ENCODE measurements around the gene ARHGEF4. TPM values are rescaled to one million over a fixed set of nuclear protein-coding genes. Genes with fewer than 3 reads are reported as not detected.

ARHGEF4 gene
- total and polyA plus RNA-seq, 5 donors from 2014 or later: 0.22 to 1.7 (median 0.48) TPM; not detected in 1

DNA sequence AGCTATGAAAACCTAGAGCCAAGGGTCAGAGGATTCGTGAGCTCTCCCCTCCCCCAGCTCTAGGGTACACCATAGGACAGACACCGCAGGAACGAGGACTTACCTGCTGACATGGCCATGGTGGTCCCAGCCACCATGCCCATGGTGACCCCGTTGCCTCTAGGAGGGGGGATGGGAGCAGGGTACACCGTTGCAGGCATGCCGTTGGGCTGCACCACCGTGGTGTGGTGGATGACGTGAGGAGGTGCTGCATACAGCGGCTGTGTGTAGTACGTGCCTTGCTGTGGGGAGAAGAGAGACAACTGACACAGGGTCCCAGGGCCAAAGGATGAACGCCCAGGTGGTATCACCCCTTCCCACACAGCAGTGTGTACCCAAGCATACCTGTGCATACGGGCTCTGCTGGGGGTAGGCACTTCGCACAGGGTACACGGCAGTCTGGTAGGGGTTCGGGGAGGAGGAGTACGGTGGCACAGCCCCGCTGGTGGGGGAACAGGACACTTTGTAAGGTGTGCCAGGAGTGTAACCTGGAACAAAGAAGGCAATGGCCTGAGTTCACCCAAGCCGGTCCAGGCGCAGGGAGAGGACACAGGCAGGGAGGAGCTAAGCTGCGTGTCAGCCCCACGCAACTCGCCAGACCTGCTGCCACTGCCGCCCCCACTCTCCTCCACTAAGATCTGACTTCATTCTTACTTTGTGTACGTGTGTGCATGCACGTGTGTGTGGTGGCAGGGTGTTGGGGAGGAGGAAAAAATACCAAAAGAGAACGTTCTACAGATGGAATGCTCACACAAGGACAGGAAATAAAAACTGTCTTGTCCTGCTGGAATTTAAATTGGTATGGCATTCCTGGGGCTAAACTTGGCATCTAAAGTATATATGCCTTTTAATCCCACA, 218.7 kb downstream of the ARHGEF4 start:
- peaks cover 85% of the 10 kb centered on the region for H3K36me3 ChIP-seq (ENCODE audit: control insufficient read depth, insufficient read depth, low read length)
- no peaks in the 10 kb centered on the region for H3K27me3 ChIP-seq (ENCODE audit: control insufficient read depth, insufficient read depth, low read length)
- no peak overlapping the region for H3K27ac ChIP-seq (ENCODE audit: insufficient read depth, low read length, poor library complexity, severe bottlenecking)
- peaks cover 11 to 23% (median 16%) of the 10 kb centered on the region in 4 donors for H3K4me1 Mint-ChIP-seq
- DNase-seq (no peak), ATAC-seq (ENCODE audit: low read depth in 2 of 2) (no peak)
- H3K9me3 ChIP-seq (ENCODE audit: control insufficient read depth in 2 of 2, low read length in 2 of 2): no peaks in the 10 kb centered on the region
- H3K4me3 Mint-ChIP-seq: no peak overlapping the region
- H3K27ac Mint-ChIP-seq: peak overlapping the region in 2 of 3 donors; percentile 27 to 44
- no peaks in the 10 kb centered on the region for H3K9me3 Mint-ChIP-seq
- H3K4me3 ChIP-seq (ENCODE audit: low read depth, low read length): no peak overlapping the region
- no peaks in the 10 kb centered on the region for H3K4me1 ChIP-seq (ENCODE audit: control insufficient read depth, insufficient read depth, low read length, poor library complexity, severe bottlenecking)
- peaks cover 58% of the 10 kb centered on the region for H3K36me3 Mint-ChIP-seq
- H3K27me3 Mint-ChIP-seq: no peaks in the 10 kb centered on the region

DNA sequence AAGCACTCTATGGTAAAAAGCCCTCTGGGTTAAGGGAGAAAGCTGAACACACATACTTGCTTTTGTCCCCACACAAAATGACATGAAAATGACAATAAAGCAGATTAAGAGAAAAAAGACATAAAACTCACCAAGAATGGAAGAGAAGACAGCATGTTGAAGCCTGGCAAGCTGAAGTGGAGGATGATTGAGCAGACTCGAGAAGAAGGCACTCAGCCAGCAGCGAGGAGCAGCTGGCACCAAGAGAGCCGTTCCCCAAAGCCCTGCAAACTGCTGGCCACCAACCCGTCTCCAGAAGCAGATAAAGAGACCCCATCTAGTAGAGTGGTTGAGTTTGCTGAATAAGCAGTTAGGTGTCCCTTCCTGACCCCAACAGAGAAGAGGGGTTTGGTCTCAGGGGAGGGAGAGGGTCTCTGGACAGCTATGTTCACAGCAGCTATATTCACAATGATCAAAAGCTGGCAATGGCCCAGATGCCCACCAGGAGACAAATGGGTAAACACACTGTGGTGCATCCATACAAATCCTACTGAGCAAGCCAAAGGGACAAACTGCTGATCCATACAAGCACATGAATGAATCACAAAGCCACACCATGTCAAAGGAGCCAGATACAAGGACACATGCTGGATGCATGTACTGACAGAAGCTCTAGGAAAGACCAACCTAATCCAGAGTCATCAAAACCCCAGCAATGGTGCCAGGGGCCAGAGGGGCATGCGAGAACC, 219.7 kb downstream of the ARHGEF4 start:
- H3K27me3 ChIP-seq (ENCODE audit: control insufficient read depth, insufficient read depth, low read length): no peaks in the 10 kb centered on the region
- peaks cover 77% of the 10 kb centered on the region for H3K36me3 ChIP-seq (ENCODE audit: control insufficient read depth, insufficient read depth, low read length)
- no peaks in the 10 kb centered on the region for H3K9me3 ChIP-seq (ENCODE audit: control insufficient read depth in 2 of 2, low read length in 2 of 2)
- H3K27ac ChIP-seq (ENCODE audit: insufficient read depth, low read length, poor library complexity, severe bottlenecking): no peak overlapping the region
- no peaks in the 10 kb centered on the region for H3K9me3 Mint-ChIP-seq
- H3K27me3 Mint-ChIP-seq: no peaks in the 10 kb centered on the region
- no peak for DNase-seq
- no peak for ATAC-seq (ENCODE audit: low read depth in 2 of 2)
- H3K36me3 Mint-ChIP-seq: peaks cover 58% of the 10 kb centered on the region
- no peak overlapping the region for H3K4me3 ChIP-seq (ENCODE audit: low read depth, low read length)
- H3K4me3 Mint-ChIP-seq: no peak overlapping the region
- peaks cover 11 to 27% (median 17%) of the 10 kb centered on the region in 4 donors for H3K4me1 Mint-ChIP-seq
- no peaks in the 10 kb centered on the region for H3K4me1 ChIP-seq (ENCODE audit: control insufficient read depth, insufficient read depth, low read length, poor library complexity, severe bottlenecking)
- H3K27ac Mint-ChIP-seq: peak overlapping the region in 1 of 3 donors; percentile 27

- ATAC-seq (ENCODE audit: low read depth in 2 of 2): no peak
- H3K27me3 ChIP-seq (ENCODE audit: control insufficient read depth, insufficient read depth, low read length): no peaks in the 10 kb centered on the region
- no peaks in the 10 kb centered on the region for H3K9me3 ChIP-seq (ENCODE audit: control insufficient read depth in 2 of 2, low read length in 2 of 2)
- Mint-ChIP-seq H3K4me1 (peaks cover 11 to 29% (median 19%) of the 10 kb centered on the region in 4 donors), H3K27ac (peak overlapping the region in 1 of 3 donors; percentile 21), H3K9me3 (no peaks in the 10 kb centered on the region), H3K4me3 (no peak overlapping the region), H3K27me3 (no peaks in the 10 kb centered on the region), H3K36me3 (peaks cover 55% of the 10 kb centered on the region)
- H3K36me3 ChIP-seq (ENCODE audit: control insufficient read depth, insufficient read depth, low read length): peaks cover 72% of the 10 kb centered on the region
- no peaks in the 10 kb centered on the region for H3K4me1 ChIP-seq (ENCODE audit: control insufficient read depth, insufficient read depth, low read length, poor library complexity, severe bottlenecking)
- DNase-seq: no peak
- no peak overlapping the region for H3K4me3 ChIP-seq (ENCODE audit: low read depth, low read length)
- no peak overlapping the region for H3K27ac ChIP-seq (ENCODE audit: insufficient read depth, low read length, poor library complexity, severe bottlenecking)
These were observed 220.2 kb downstream of the ARHGEF4 start for GRCh38 chr2:131056932-131057287.

- H3K4me1 Mint-ChIP-seq: peaks cover 11 to 35% (median 20%) of the 10 kb centered on the region in 4 donors
- H3K9me3 Mint-ChIP-seq: no peaks in the 10 kb centered on the region
- H3K27ac Mint-ChIP-seq: peak overlapping the region in 2 of 3 donors; percentile 45 to 66
- Histone ChIP-seq H3K4me1 (ENCODE audit: control insufficient read depth, insufficient read depth, low read length, poor library complexity, severe bottlenecking) (no peaks in the 10 kb centered on the region), H3K27ac (ENCODE audit: insufficient read depth, low read length, poor library complexity, severe bottlenecking) (no peak overlapping the region), H3K9me3 (ENCODE audit: control insufficient read depth in 2 of 2, low read length in 2 of 2) (no peaks in the 10 kb centered on the region), H3K27me3 (ENCODE audit: control insufficient read depth, insufficient read depth, low read length) (no peaks in the 10 kb centered on the region), H3K4me3 (ENCODE audit: low read depth, low read length) (no peak overlapping the region), H3K36me3 (ENCODE audit: control insufficient read depth, insufficient read depth, low read length) (peaks cover 67% of the 10 kb centered on the region)
- no peak for DNase-seq
- H3K4me3 Mint-ChIP-seq: no peak overlapping the region
- no peaks in the 10 kb centered on the region for H3K27me3 Mint-ChIP-seq
- no peak for ATAC-seq (ENCODE audit: low read depth in 2 of 2)
- H3K36me3 Mint-ChIP-seq: peaks cover 44% of the 10 kb centered on the region
These were observed 221.6 kb downstream of the ARHGEF4 start for GRCh38 chr2:131058214-131058843.

- Mint-ChIP-seq H3K27ac (peak overlapping the region in 1 of 3 donors; percentile 44), H3K4me3 (no peak overlapping the region), H3K27me3 (no peaks in the 10 kb centered on the region), H3K9me3 (no peaks in the 10 kb centered on the region), H3K36me3 (peaks cover 42% of the 10 kb centered on the region), H3K4me1 (peaks cover 11 to 39% (median 22%) of the 10 kb centered on the region in 4 donors)
- H3K4me3 ChIP-seq (ENCODE audit: low read depth, low read length): no peak overlapping the region
- no peak for DNase-seq
- no peak for ATAC-seq (ENCODE audit: low read depth in 2 of 2)
- H3K27me3 ChIP-seq (ENCODE audit: control insufficient read depth, insufficient read depth, low read length): no peaks in the 10 kb centered on the region
- H3K27ac ChIP-seq (ENCODE audit: insufficient read depth, low read length, poor library complexity, severe bottlenecking): no peak overlapping the region
- no peaks in the 10 kb centered on the region for H3K4me1 ChIP-seq (ENCODE audit: control insufficient read depth, insufficient read depth, low read length, poor library complexity, severe bottlenecking)
- no peaks in the 10 kb centered on the region for H3K9me3 ChIP-seq (ENCODE audit: control insufficient read depth in 2 of 2, low read length in 2 of 2)
- H3K36me3 ChIP-seq (ENCODE audit: control insufficient read depth, insufficient read depth, low read length): peaks cover 65% of the 10 kb centered on the region
These were observed 222.2 kb downstream of the ARHGEF4 start for GRCh38 chr2:131058920-131059319.

GRCh38 chr2:131063501-131064283, 227.0 kb downstream of the ARHGEF4 start:
- peaks cover 6% of the 10 kb centered on the region for H3K4me1 ChIP-seq (ENCODE audit: control insufficient read depth, insufficient read depth, low read length, poor library complexity, severe bottlenecking)
- no peak overlapping the region for H3K4me3 Mint-ChIP-seq
- H3K4me3 ChIP-seq (ENCODE audit: low read depth, low read length): no peak overlapping the region
- DNase-seq (no peak), ATAC-seq (ENCODE audit: low read depth in 2 of 2) (no peak)
- peaks cover 46% of the 10 kb centered on the region for H3K36me3 Mint-ChIP-seq
- no peaks in the 10 kb centered on the region for H3K27me3 Mint-ChIP-seq
- peak overlapping the region; percentile 37 to 76 (median 54) for H3K27ac Mint-ChIP-seq
- H3K36me3 ChIP-seq (ENCODE audit: control insufficient read depth, insufficient read depth, low read length): peaks cover 46% of the 10 kb centered on the region
- no peaks in the 10 kb centered on the region for H3K9me3 Mint-ChIP-seq
- no peak overlapping the region for H3K27ac ChIP-seq (ENCODE audit: insufficient read depth, low read length, poor library complexity, severe bottlenecking)
- H3K4me1 Mint-ChIP-seq: peaks cover 0 to 50% (median 27%) of the 10 kb centered on the region in 4 donors
- no peaks in the 10 kb centered on the region for H3K9me3 ChIP-seq (ENCODE audit: control insufficient read depth in 2 of 2, low read length in 2 of 2)
- H3K27me3 ChIP-seq (ENCODE audit: control insufficient read depth, insufficient read depth, low read length): no peaks in the 10 kb centered on the region
